COR-L47 (cell line): ENCODE measurements around the gene NLRP9.

Experiments used
- DNase-seq: peaks from one replicate; lab custom pipeline; 2025; lab: John Stamatoyannopoulos, UW

NLRP9 gene

DNA sequence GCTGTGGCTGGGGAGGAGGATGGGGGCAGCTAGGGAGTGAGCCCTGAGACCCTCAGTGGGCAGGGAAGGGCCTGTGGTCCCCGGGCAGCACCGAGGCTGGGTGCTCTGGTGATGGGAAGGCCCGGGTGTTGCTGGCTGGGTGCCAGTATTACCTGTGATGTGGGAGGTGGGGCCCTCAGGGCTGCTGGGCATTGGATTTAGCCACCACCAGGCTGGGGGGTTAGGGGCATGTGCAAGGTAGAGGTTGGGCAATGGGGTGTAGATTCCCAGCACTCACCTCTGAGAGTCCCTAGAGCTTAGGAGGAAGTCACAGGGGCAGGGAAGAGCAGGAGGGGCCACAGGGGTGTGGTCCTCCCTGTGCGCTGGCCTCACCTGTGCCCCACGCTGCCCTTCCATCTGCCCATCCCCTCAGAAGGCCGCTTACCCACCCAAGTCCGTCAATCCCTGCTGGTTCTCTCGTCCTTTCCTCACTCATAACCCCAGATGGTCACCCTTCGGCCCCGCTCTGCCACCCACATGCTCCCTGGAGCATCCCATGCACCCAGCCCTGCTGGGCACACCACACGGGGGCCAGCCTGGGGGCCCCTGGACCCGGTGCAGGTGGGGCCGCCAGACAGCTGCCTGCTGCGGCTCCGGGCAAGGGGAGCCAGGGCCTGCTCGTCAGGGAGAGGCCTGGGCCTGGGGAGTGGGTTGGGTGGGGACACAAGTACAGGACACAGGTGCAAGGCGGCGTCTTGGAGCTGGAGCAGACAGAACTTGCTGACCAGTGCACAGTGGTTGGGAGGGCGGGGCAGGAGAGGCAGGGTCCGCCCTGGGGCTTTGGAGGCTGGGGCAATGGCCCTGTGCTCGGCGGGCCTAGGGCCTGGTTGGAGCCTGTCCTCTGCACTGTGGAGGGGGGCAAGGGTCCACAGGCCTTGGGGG lies 50.7 kb downstream of the NLRP9 start:
- DNase-seq: no peak

DNA sequence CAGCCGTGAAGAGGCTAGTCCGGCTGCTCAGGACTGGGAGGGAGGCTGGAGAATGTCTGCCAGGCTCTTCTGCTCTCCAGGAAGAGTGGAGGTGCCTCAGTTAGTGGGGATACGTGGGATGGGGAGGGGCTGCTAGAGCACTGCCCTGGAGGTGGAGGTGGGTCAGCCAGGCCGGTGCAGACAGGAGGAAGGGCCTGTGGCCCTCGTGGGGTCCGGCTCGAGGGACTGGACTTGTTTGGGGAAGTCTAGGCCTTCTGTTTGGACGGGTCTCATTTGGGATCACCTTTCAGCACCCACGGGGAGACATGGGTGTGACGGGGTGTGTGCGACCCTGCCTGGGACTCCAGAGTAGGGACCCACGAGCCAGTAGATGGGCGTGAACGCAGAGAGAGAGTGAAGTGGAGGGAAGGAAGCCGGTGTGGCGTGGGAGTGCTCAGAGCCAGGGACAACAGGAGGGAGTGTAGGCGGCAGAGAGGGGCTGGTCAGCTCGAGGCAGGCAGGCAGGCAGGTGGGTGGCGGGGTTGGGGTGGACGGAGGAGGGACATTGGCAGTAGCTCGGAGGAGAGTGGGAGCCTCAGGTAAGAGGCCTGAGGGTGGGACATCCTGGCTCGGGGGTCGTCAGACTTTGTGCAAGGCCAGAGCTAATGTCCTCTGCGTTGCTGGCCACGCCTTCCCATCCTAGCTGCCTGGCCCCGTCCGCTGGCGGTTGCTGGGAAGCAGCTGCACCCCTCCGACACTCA lies 51.7 kb downstream of the NLRP9 start:
- no peak for DNase-seq

GRCh38 chr19:55685776-55686175 lies 52.4 kb downstream of the NLRP9 start:
- no peak for DNase-seq

GRCh38 chr19:55684946-55685681 lies 53.1 kb downstream of the NLRP9 start:
- no peak for DNase-seq

- no peak for DNase-seq
Measured at GRCh38 chr19:55683449-55684261, 54.5 kb downstream of the NLRP9 start.

- no peak for DNase-seq
Measured at GRCh38 chr19:55681131-55682092, 56.8 kb downstream of the NLRP9 start.

DNA sequence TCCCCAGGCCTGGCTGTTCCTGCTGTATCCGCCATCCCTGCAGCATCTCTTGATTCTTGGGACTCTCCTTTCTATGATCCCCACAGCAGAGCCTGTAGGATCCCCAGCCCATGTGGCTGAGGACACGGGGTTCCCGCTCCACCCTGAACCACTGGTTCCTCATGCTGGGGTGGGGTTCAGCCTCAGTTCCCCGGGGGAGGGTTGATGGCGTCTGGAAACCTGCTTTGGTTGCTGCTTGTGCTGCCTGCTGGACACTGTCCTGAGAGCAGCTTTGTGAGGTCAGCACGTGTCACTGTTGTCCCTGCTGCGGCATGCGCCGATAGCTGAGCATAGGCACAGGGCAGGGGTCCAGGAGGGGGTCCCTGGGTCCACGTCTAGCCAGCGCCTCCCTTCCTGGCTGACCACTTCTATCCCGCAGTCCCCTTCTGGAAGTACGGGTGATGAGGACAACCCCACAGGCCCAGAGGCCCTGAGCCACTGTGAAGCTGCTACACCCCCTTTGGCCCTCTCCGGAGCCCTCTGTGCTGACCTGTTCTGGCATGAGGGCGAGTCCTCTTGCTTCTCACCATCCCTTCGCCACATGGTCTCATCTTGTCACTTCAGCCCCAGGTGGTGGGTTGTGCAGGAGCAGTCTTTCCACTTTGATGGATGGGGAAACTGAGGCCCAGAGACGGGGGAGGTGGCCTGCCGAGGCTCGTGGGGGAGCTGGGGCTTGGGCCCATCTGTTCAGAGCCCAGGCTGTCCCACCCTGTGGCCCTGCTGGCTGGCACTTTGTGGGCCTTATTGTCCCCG lies 57.7 kb downstream of the NLRP9 start:
- no peak for DNase-seq

DNA sequence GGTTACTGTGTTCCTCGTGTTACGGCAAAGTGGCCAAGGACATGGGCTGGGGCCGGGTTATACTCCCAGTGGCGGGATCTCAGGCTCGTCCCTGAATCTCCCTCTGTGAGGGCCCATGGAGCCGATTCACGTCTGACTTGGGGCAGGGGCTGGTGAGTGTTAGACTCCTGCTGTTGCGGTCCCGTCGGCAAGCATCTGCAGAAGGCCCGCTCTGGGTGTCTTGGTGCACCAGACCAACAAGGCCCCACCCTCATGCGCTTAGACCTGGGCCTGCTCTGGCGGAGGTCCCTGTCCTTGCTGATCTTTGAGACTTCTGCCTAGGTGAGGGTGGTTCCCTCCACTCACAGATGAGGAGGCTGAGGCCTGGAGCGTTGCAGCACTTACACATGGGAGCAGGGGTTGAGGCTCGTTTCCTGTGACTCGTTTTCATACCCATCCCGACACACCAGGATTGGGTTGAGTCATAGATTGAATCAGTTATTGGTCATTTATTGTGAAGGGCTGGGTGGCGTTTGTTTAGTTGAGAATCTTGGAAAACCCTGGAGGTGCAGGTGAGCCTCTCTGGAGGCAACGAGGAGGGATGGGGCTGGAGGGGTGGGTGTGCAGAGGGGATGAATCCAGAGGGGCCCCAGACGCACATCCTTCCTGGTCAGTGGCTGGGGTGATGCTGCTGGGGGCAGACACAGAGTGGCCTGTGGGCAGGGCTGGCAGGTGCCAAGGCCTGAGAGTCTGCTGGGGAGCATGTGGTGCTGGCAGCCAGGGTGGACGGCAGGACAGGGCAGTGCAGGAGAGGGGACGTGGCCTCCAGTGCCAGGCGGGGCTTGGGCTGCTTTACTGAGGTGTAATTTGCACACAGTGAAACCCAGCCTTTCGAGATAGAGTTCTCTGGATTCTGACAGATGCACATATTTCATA lies 58.6 kb downstream of the NLRP9 start:
- DNase-seq: no peak

GRCh38 chr19:55678121-55678671 lies 60.0 kb downstream of the NLRP9 start:
- no peak for DNase-seq

GRCh38 chr19:55677572-55678028 lies 60.6 kb downstream of the NLRP9 start:
- DNase-seq: no peak

GRCh38 chr19:55676889-55677505 lies 61.2 kb downstream of the NLRP9 start:
- DNase-seq: no peak

DNA sequence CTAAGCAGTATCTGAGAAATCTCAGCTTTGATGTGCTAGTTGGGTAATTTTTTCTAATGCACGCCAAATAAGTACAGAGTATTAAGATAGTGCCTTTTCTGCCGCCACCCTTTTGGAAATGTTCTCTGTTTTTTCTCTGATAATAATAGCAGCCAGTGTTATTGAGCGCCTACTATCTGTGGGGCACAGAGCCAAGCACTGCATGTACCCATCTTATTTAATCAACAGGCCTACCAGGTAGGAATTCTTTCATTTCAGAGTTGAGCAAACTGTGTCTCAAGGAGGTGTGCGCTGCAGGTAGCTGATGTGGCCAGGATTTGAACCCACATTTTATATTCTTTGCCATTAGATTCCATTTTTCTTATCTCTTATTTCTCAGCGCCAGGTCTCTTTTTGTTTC lies 61.8 kb downstream of the NLRP9 start:
- DNase-seq: no peak

- DNase-seq: no peak
Measured at GRCh38 chr19:55675661-55676354, 62.4 kb downstream of the NLRP9 start.

DNA sequence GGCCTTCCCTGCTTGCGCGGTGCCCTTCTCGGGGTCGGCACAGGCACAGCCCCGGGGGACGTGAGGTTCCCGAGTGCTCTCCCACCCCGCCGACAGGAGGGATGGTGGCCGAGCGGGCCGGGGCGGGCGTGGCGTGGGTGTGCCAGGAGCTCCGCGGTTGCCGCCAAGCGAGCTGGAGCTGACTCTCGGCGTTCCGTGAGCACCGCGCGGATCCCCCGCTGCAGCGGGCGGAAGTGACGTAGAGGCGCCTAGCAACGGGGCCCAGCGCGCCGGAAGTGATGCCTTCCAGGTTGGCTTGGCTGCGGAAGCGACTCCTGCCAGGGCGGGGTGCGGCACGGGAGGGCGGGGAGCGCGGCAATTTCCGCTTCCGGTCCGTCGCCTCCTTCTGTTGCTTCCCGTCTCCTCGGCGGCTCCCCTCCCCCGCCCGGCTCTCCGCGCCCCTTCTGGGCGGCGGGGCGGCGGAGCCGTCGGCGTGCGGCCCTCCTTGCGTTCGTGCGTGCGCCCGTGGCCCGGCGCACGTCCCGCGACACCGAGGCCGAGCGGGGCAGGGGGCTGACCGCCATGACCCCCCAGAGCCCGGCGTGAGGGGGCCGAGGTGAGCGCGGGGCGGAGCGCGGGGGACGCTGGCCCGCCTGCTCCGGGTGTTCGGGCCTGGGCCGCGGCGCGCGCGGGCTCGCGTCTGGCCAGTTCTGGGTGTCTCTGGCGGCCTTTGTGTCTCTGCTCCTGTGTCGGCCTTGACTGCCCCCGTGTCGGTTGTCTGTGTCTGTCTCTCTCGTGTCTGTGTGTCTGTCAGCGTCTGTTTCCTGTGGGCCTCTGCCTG lies 63.2 kb downstream of the NLRP9 start, which contains the start of gene EPN1:
EPN1 (plus strand) TSS at position 386 of the 820 bp plus-strand sequence. CDS start 3,402 bp downstream, outside the sequence.
- peak; percentile 98 for DNase-seq

DNA sequence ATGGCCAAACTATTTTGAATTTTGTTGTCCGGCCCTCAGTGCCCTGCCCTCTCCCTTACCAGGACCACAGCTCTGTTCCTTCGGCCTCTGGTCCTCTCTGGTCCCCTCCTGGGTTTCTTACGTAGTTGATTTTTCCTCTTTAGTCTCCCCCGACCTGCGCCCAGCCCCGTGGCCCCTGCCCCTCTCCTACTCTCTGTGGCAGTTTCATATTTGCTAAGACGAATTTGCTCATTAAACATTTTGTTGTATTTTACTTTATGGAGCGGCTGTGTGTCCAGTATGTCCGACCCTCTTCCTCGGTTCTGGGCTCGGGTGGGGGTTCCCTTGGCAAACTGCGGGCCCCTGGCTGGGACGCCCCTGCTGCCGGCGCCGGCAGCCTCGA lies 63.8 kb downstream of the NLRP9 start:
- DNase-seq: no peak

- DNase-seq: no peak
Measured at GRCh38 chr19:55673889-55674288, 64.3 kb downstream of the NLRP9 start.
